Activated T-cell treated with anti-CD3 and anti-CD28 coated beads for 24 hours (primary cell): ENCODE measurements around the gene ZNF658.
"Not testable (repeated sequence)": the region's sequence is repeated elsewhere in the genome, so short reads cannot be mapped to it uniquely, and the experiment has no call there.

ENCODE experiments used
- DNase-seq: peaks from one replicate; pipeline ENCODE4 v3.0.0-alpha.2; 2020; ENCODE audit warnings: low read depth

The ZNF658 gene

GRCh38 chr9:66900490-66901131 is at the start of gene ZNF658:
Gene ZNF658 (plus strand): TSS chr9:66900725. CDS start chr9:66903562, 2,837 bp downstream.
- peak; percentile 60 for DNase-seq

DNA sequence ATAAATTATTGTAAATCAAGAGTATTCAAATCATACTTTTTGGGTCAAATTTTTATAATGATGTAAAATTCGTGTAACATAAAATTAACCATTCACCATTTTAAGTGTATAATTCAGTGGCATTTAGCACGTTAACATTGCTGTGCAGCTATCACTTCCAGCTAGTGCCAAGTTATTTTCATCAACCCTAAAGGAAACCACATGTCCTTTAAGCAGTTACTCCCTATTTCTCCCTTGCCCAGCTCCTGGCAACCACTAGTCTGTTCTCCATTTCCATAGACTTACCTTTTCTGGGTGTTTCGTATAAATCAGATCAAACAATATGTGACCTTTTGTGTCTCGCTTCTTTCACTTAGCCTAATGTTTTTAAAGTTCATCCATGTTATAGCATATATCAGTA is 38.8 kb upstream of the ZNF658 start:
- not testable (repeated sequence) for DNase-seq

DNA sequence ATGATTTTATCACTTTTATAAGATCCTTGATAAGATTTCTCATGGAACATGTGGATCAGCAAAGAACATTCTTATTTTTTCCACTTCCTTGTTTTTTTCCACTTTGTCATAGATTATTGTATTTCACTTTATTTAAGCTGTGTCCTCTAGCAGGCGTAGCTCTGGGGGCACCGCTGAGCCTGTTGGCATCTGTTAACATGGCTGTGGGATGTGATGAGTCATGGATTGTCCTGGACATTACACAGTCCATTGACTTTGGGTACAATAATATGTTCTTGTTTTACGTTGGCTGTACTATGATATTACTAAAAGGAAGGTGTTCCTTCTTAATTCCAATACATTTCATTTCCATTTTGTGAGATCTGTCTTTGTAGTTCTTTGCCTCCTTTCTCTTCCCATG is 31.9 kb upstream of the ZNF658 start:
- DNase-seq, result not testable (repeated sequence)

GRCh38 chr9:66880605-66881004 is 19.9 kb upstream of the ZNF658 start:
- DNase-seq, result not testable (repeated sequence)

DNA sequence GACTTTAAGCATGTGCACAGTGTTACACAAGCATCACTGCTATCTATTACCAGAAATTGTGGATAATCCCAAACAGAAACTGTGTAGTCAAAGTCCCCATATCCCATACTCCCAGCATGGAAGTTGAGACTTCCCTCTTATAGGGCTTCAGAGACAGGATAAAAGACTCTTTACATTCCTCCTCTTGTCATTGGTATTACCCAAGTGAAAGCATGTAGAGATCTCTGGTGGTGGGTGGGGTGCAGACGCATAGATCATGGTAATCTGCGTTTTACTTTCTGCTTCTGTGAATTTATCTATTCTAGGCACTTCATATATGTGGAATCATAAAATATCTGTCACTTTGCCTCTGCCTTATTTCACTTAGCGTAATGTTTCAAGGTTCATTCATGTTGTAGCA is 18.7 kb upstream of the ZNF658 start:
- not testable (repeated sequence) for DNase-seq

- DNase-seq, result not testable (repeated sequence)
Observed at GRCh38 chr9:66890334-66890733, 10.2 kb upstream of the ZNF658 start.

DNA sequence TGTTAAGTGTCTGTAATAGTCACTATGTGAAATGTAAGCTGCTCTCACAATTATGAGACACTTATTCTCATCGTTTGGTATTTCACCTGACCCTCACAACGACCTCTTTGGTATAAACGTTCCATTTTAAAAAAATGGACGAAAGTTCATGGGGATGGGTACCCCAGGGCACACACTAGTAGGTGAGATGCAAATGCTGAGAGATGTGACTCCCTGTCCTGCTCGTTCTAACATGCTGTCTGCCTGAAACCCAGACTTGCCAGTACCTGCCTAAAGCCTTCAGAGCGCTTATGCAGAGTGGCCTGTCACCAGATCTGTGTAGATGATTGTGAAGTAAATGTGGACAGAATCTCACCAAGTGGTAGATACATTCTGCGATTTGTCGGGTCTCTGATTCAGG is 616 bp downstream of the ZNF658 start:
- not testable (repeated sequence) for DNase-seq

GRCh38 chr9:66909560-66909959 is 9.0 kb downstream of the ZNF658 start:
- DNase-seq, result not testable (repeated sequence)

DNA sequence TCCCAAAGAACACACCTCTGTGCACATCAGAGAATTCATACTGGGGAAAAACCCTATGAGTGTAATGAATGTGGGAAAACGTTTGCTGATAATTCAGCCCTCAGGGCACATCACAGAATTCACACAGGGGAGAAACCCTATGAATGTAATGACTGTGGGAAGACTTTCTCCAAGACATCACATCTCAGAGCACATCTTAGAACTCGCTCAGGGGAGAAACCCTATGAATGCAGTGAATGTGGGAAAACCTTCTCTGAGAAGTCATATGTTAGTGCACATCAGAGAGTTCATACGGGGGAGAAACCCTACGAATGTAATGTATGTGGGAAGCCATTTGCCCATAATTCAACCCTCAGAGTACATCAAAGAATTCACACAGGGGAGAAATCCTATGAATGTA is 19.5 kb downstream of the ZNF658 start:
- not testable (repeated sequence) for DNase-seq

DNA sequence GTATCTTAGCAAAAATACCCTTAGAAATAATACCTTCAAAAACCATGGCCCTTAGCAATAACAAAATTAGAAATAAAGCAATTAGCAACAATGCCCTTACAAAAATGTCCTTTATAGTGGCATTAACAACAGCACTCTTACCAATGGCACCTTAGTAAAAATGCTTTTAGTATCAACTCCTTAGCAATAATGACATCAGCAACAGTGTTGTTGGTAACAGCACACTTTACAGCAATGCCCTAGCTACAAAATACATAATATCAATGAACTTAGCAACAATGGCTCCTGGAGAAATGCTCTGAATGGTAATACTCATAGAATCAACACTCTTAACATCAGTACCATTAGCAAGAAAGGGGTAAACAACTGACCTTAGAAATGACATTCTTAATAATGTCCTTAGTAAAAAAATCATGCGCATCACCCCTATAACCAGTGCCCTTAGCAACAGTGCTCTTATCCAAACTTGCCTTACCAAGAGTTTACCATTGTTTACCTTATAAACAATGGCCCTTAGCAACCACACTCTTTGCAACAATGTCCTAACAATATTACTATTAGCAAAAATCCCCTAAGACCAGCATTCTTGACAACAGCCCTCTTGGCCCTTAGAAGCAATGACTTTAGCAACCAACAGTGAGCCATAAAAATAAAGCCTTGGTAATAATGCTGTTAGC is 35.8 kb downstream of the ZNF658 start:
- not testable (repeated sequence) for DNase-seq

DNA sequence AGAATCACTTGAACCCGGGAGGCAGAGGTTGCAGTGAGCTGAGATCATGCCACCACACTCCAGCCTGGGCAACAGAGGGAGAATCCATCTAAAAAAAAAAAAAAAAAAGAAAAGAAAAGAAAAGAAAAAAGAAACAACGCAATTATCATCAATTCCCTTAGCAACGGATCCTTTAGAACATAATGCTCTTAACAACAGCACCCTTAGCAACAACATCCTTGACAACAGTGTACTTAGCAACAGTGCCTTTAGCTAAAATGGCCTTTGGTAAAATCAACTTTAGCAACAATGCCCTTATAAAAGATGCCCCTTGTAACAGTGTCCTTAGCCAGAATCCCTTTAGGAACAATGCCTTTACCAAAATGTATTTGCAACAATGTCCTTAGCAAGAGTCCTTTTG is 37.1 kb downstream of the ZNF658 start:
- not testable (repeated sequence) for DNase-seq

DNA sequence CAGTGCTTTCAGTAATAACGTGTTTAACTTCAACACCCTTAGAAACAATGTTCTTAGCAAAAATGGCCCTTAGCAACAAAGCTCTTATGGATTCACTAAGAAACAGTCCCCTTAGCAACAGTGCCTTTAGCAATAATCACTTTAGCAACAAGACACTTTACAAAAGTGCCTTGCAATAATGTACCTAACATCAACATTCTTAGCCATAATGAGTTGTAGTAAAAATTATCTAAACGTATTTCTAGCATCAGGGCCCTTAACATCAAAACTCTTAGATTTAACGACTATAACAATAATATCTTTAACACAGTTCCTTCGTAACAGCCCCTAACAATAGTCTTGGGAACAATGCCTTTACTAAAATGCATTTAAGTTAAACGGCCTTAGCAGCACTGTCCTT is 37.8 kb downstream of the ZNF658 start:
- not testable (repeated sequence) for DNase-seq

DNA sequence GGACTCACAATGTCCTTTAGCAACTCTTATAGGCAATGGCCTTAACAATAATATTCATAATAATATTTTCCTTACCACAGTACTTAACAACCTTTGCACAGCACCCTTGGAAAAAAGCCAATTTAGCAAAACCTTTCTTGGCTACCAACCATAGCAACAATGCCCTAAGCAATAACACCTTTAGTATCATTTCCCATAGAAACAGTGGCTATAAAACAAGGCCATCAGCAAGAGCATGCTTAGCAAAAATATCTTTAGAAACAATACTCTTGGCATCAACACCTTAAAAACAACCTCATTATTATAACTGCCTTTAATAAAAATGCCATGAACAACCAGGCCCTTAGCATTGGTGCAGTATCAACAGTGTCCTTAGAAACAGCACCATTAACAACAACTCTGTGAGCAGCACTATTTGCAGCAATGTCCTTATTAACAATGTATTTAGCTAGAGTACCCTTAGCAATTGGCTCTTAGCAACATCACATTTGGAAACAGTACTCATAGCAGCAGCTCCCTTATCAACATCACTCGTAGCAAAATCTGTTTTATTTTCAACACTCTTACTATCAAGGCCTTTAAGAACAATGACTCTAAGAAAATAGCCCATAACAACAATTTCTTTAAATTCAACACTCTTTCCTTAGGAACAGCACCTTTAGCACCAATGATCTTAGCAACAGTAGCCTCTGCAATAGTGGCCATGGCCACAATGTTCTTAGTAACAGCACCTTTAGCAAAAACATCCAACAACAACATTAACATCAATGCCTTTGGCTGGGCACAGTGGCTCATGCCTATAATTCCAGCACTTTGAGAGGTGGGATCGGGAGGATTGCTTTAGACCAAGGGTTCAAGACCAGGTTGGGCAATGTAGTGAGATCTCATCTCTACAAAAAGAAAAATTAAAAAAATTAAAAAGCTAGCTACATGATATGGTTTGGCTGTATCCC is 39.6 kb downstream of the ZNF658 start:
- DNase-seq, result not testable (repeated sequence)

GRCh38 chr9:66942400-66943155 is 42.1 kb downstream of the ZNF658 start:
- DNase-seq, result not testable (repeated sequence)

DNA sequence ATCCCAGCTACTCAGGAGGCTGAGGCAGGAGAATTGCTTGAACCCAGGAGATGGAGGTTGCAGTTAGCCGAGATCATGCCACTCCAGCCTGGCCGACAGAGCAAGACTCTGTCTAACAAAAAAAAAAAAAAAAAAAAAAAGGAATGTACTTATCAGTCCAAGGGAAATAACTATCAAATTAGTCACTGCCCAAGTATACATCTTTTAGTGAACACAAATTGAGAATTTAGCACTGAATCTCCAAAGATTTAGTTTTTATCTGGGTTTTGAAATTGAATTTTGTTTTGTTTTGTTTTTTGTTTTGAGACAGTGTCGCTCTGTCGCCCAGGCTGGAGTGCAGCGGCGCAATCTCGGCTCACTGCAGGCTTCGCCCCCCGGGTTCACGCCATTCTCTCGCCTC is 52.1 kb downstream of the ZNF658 start:
- DNase-seq, result not testable (repeated sequence)
